CD1c-positive myeloid dendritic cell (primary cell): ENCODE data around the gene CIAO2B.
"Not testable (repeated sequence)": the region's sequence is repeated elsewhere in the genome, so short reads cannot be mapped to it uniquely, and the experiment has no call there.

Experiments
- DNase-seq: peaks from one replicate; pipeline ENCODE4 v3.0.0-alpha.2; 2016; ENCODE audit errors: extremely low spot score

CIAO2B gene

DNA sequence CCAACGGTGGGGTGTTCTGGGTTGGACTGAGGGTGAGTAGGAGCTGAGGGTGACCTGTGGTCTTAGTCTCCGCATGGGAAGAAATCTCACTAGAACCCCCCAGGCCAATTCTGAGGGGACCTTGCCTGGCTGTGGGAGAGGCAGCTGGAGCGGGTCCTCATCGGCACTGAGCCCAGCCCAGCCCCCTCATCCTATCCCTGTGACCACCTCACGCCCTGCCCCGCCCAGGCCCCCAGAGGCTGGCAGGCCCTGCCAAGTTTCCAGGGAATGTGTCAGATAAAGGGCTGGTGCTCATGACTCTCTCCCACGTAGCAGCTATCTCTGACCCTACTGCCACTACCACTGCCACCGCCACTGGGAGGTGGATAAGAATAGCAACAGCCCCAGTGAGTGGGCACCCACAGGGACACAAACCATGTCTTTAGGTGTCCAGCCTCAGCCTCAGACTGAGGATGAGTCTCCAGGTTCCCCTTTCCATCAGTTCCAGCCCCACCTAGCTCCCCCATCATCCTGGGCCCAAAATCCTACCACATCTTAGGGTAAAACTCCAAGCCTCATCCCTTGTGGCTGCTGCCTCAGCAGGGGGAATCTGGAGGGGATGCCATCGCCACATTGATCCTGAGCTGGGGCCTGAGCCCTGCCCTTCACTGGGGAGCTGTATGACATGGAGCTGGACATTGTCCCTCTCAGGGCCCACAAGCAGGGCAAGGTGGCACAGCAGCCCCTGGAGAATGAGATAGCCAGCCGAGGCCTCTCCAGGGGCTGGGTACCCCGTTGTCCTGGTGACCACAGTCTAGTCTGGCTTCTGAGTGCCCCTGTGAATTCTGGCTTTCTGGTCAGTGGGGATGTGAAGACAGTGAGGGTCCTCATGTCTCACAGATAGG lies 30.4 kb downstream of the CIAO2B start:
- DNase-seq, result no peak

DNA sequence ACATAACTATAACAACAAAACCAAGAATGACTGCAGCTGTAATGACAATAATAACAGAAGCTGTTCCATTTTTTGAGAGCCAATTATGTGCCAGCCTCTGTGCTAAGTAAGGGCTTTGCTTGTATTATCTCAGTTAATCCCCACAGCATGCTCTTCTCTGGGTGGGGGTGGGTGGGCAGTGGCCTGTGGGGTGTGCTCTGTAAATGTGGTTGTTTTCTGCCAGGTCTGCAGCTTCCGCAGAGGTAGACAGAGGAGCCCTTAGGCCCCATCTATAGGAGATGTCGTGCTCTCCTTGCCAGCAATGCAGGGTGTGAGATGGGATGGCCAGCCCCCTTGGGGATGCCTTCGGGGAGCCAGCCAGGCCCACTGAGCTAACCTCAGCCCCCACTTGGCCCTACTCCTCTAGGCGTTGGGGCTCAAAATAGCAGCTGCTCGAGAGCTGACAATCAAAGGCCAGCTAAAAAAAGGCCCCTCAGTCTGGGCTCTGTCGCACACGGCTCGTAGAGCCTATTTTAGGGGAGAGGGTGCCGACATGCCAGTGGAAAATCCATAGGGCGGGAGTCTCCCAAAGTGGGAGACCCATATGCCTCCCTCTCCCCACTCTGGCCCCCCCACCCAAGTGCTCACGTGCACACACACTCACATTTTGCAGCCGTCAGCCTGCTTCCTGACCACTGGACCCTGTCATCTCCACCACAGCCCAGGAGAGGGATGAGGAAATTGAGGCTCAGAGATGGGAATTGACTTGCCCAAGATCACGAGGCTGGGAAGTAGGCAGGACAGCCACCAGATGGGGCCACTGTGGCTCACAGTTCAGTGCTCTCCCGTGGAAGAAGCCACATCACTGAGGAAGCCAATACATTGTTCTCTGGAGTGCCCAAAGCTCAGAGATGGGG lies 31.3 kb downstream of the CIAO2B start:
- no peak for DNase-seq

GRCh38 chr16:66901626-66902025 lies 32.6 kb downstream of the CIAO2B start:
- no peak for DNase-seq

GRCh38 chr16:66900721-66901441 lies 33.3 kb downstream of the CIAO2B start:
- DNase-seq, result no peak

DNA sequence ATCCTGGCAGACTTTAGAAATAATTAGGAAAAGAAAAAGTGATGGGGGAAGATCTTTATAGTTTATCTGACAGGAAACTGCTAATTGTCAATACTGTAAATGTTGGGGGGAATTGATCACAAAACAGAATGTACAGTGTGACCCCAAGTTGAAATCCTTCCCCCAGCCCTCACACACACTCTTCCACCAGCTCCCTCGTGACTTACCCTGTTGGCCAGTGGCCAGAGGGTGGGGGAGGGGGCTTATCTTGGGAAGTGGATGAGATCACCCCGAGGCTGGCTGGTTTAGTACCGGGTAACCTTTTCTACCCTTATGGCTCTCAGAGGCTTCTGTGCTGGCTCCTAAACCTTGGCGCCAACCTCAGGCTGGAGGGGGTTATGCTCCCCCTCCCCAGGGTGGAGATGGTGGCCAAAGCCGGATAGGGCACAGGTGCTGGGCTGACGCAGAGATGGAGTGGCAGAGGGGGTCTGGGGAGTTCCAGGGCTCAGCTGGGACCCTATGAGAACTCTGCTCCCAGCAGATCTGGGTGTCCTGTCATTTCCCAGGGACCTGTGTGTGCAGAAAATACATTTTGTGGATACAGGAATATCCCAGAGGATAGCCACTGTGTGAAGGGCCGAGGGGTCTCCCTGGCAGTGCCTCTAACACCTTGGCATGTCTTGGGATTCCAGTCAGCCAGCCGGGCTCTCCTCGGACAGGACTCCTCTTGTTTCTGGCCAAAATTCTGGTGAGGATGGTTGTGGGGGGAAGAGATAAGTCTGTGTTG lies 34.1 kb downstream of the CIAO2B start:
- peak; percentile 24 for DNase-seq

DNA sequence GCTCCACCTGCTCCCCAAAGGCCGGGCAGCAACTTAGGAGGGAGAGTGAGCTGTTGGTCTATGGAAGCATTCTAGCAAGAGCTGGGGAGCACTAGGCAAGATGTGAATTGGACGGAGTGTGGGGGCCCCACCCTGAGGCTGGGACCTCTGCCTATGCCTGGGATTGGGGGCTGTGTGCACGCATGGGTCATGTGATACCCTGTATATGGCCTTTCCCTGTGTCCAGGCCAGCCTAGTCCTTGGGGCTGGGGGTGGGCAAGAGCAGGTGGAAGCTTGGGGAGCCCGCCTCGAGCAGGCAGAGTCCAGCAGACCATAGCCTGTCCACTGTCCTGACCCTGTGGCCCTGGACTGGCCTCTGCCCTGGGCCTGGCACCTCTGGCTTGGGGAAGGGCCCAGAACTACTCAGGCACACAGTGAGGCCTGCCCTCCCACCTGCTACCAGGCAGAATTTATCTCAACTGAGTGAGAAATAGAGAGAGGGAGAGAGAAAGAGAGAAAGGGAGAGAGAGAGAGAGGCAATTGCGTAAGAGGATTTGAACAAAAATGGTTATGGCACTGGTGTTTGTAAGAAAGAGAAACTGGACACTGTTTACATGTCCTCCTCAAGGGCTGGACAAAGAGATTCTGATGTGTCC lies 34.8 kb downstream of the CIAO2B start:
- no peak for DNase-seq

GRCh38 chr16:66898933-66899309 lies 35.3 kb downstream of the CIAO2B start:
- DNase-seq, result no peak

DNA sequence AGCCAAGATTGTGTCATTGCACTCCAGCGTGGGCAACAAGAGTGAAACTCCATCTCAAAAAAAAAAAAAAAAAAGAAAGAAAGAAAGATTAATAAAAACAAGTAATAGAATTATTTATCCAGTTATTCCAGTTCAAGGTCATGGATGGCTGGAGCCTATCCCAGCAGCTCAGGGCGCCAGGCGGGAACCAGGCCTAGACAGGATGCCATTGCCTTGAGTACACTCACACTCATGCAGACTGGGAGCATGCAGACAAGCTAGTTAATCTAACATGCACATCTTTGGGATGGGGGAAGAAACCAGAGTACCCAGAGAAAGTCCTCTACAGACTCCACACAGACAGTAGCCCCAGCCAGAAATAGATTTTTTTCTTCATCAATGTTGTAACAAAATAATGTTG lies 36.0 kb downstream of the CIAO2B start:
- no peak for DNase-seq

GRCh38 chr16:66896682-66897081 lies 37.5 kb downstream of the CIAO2B start:
- DNase-seq, result not testable (repeated sequence)

GRCh38 chr16:66895999-66896398 lies 38.2 kb downstream of the CIAO2B start:
- DNase-seq, result no peak

- no peak for DNase-seq
These were observed 38.6 kb downstream of the CIAO2B start for GRCh38 chr16:66895689-66895979.

DNA sequence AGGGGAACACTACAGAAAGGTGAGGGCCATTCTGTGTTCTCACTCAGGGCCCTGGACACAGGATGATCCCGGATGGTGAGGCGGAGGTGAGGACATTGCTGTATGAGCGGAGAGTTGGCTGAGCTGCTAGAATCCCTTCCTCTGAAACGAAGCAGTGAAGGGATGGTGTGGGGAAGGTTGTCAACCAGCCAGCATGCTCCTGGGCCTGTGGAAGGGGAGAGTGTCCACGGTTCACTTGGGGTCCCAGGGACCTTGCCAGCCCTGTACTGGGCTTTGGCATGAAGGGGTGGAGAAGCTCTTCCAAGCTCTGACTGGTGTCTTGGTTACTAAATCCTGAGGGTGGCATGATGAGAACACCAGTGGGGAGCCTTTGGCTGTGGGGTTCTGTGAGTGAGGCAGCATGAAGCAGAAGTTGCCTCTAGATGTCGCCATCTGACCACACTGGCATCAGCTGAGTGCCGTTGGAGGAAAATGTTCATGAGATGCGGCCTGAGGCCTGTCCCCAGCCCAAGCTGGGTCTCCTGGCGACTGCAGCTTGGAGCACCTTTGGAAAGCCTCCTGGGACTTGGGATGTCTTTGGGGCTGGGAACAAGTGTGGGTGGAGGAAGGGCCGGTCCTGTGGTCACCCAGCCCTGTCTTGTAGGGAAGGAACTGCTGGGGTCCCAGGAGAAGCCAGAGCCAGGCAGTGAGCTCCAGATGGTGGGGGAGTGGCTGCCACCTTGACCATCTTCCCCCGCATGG lies 39.1 kb downstream of the CIAO2B start:
- DNase-seq, result peak; percentile 71

DNA sequence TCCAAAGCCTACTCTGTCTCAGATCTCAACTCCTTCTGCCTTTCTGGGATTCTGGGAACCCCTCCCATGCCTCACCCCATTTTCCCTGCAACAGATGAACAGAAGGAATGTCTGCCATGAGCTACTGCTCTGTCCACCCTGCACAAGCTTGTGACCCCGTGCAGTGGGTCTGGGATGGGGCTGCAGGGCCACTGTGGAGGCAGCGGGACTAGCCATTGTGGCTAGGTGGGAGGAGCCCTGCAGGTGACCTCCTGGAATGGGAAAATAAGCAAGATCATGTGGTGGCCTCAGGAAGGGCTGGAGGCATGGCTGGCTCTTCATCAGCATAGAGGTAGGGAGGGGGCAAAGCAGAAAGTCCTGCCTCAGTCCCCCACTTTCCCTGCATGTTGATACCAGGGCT lies 40.1 kb downstream of the CIAO2B start:
- no peak for DNase-seq

GRCh38 chr16:66891797-66892196 lies 42.4 kb downstream of the CIAO2B start:
- no peak for DNase-seq

DNA sequence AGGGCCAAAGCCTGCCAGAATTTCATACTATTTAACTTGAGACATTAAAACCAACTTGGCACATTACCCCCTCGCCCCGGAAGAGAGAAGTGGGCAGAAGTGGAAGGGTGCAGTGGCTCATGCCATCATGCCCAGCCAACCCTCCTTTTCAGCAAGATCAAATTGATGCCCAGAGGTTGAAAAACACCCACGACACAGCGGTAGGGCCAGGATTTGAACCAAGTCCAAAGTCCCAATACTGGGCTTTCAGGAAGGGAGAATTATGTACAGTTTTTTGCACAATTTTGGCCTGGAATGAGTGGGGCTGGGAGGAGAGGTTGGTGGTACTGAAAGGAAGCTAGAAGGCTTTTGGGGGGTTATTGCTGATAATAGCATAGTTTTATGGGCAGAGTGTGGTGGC lies 42.8 kb downstream of the CIAO2B start:
- DNase-seq, result no peak

DNA sequence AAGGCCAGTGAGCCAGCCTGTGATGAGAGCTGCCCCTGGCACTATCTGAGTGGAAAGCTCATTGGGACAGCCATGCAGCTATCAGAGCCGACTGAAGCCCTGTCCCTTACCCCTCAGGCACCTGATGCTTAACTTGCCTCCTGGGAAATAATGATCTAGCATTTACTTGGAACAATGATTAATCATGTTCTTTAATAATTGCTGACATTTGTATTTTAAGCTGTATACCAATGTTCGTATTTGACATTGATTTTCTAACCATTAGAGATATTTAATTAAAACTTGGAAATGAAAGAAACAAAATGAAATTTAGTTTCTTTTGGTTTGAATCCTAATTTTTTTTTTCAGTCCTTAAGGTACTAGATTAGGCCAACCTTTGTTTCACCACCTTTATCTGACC lies 43.4 kb downstream of the CIAO2B start:
- no peak for DNase-seq

DNA sequence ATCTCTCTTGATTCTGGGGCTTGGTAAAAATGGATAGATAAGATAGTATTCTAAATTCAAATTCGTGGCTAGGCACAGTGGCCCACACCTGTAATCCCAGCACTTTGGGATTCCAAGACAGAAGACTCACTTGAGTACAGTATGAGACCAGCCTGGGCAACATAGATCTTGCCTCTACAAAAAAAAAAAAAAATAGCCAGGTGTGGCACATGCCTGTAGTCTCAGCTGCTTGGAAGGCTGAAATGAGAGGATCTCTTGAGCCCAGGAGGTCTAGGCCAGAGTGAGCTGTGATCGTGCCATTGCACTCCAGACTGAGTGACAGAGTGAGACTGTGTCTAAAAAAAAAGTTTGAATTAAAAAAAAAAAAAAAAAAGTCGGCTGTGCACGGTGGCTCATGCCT lies 44.6 kb downstream of the CIAO2B start:
- DNase-seq, result no peak

- no peak for DNase-seq
These were observed 45.3 kb downstream of the CIAO2B start for GRCh38 chr16:66888647-66889615.

- DNase-seq, result no peak
These were observed 47.3 kb downstream of the CIAO2B start for GRCh38 chr16:66886914-66887313.
